Astrocyte of the cerebellum (primary cell): ENCODE measurements around the gene PRKCB.

ENCODE experiments used
- DNase-seq: peaks from one replicate; pipeline ENCODE4 v3.0.0-alpha.2; 2011; ENCODE audit warnings: low read depth
- H3K4me3 ChIP-seq: 2 replicates; pipeline ENCODE4 v1.5.1; 2011; ENCODE audit warnings: mild to moderate bottlenecking, low read depth, low read length, moderate library complexity
- CTCF ChIP-seq: IDR thresholded peaks from 2 replicates; pipeline ENCODE4 v1.5.1; 2012; ENCODE audit warnings: low read length, low read depth, moderate library complexity, mild to moderate bottlenecking; ENCODE audit errors: missing control alignments
- in situ Hi-C: cut with HindIII; loops from 2 replicates; pipeline ENCODE4 v1.10.0; 2017; ENCODE audit warnings: low sequenced_read_pairs

The PRKCB gene

GRCh38 chr16:24138575-24138974 lies 302.8 kb downstream of the PRKCB start:
- TF ChIP-seq CTCF: no peak
- H3K4me3 ChIP-seq: no peak overlapping the region
- in situ Hi-C loops: no loop called here
- DNase-seq: no peak

GRCh38 chr16:24139282-24139681 lies 303.5 kb downstream of the PRKCB start:
- TF ChIP-seq CTCF: no peak
- in situ Hi-C loops: no loop called here
- no peak overlapping the region for H3K4me3 ChIP-seq
- DNase-seq: no peak

GRCh38 chr16:24140730-24141129 lies 304.9 kb downstream of the PRKCB start:
- H3K4me3 ChIP-seq: no peak overlapping the region
- no peak for DNase-seq
- in situ Hi-C loops: no loop called here
- no peak for TF ChIP-seq CTCF

- no peak for TF ChIP-seq CTCF
- no peak for DNase-seq
- H3K4me3 ChIP-seq: no peak overlapping the region
- in situ Hi-C loops: no loop called here
Observed at GRCh38 chr16:24141466-24141865, 305.7 kb downstream of the PRKCB start.

- no peak for DNase-seq
- in situ Hi-C loops: no loop called here
- no peak for TF ChIP-seq CTCF
- no peak overlapping the region for H3K4me3 ChIP-seq
Observed at GRCh38 chr16:24141917-24142316, 306.1 kb downstream of the PRKCB start.

- no peak for DNase-seq
- TF ChIP-seq CTCF: no peak
- no peak overlapping the region for H3K4me3 ChIP-seq
- in situ Hi-C loops: no loop called here
Observed at GRCh38 chr16:24145927-24146326, 310.1 kb downstream of the PRKCB start.

GRCh38 chr16:24146518-24146917 lies 310.7 kb downstream of the PRKCB start:
- in situ Hi-C loops: no loop called here
- TF ChIP-seq CTCF: no peak
- H3K4me3 ChIP-seq: no peak overlapping the region
- no peak for DNase-seq
